WTC11 (cell line): ENCODE measurements around the gene DNAJC16. TPM values are rescaled to one million over a fixed set of nuclear protein-coding genes. Genes with fewer than 3 reads are reported as not detected.
"Not testable (repeated sequence)": the region's sequence is repeated elsewhere in the genome, so short reads cannot be mapped to it uniquely, and the experiment has no call there.

ENCODE experiments used
- ATAC-seq: fragments of 200-7000 bp; cut with Tn5 transposase; 2 replicates; pipeline ENCODE4 v1.10.0; 2021; ENCODE audit warnings: mild to moderate bottlenecking, moderate library complexity
- CTCF ChIA-PET: fragments of 300-600 bp; sonication (Branson Sonifier 250); formaldehyde crosslinking; loops from one replicate; lab custom pipeline; 2021; ENCODE audit warnings: antibody characterized with exemption; lab: Charles Lee
- POLR2A ChIA-PET: fragments of 350-600 bp; sonication (Branson Sonifier 250); formaldehyde crosslinking; loops from one replicate; lab custom pipeline; 2021; ENCODE audit warnings: antibody characterized with exemption; lab: Charles Lee
- DNase-seq: peaks from one replicate; pipeline ENCODE4 v3.0.0; 2021; ENCODE audit warnings: low spot score
- H3K27ac Mint-ChIP-seq: 2 replicates; pipeline ENCODE4 v1.8.0; 2021; ENCODE audit warnings: mixed read lengths
- H3K27me3 Mint-ChIP-seq: 2 replicates; pipeline ENCODE4 v1.8.0; 2021; ENCODE audit warnings: low read depth, mild to moderate bottlenecking, moderate library complexity, mixed read lengths
- H3K36me3 Mint-ChIP-seq: 2 replicates; pipeline ENCODE4 v1.8.0; 2021; ENCODE audit warnings: mixed read lengths
- H3K4me1 Mint-ChIP-seq: 2 replicates; pipeline ENCODE4 v1.8.0; 2022; ENCODE audit warnings: mixed read lengths
- H3K4me3 Mint-ChIP-seq: 2 replicates; pipeline ENCODE4 v1.8.0; 2021; ENCODE audit warnings: mild to moderate bottlenecking, moderate library complexity, mixed read lengths
- H3K9me3 Mint-ChIP-seq: 2 replicates; pipeline ENCODE4 v1.8.0; 2021; ENCODE audit warnings: mixed read lengths
- EMX1 ChIP-seq: fragments of 250-450 bp; sonication (Bioruptor Pico); IDR thresholded peaks from 2 replicates; pipeline ENCODE4 v1.8.0; 2021; ENCODE audit warnings: mild to moderate bottlenecking
- FOXJ3 ChIP-seq: sonication (generic); formaldehyde crosslinking; IDR thresholded peaks from 2 replicates; pipeline ENCODE4 v1.9.0; 2021; ENCODE audit warnings: missing genetic modification reagents, mild to moderate bottlenecking, borderline replicate concordance
- FOXK1 ChIP-seq: sonication (generic); formaldehyde crosslinking; IDR thresholded peaks from 2 replicates; pipeline ENCODE4 v1.8.0; 2022; ENCODE audit warnings: mild to moderate bottlenecking, moderate library complexity, missing genetic modification reagents
- IRF2 ChIP-seq: sonication (generic); formaldehyde crosslinking; IDR thresholded peaks from 2 replicates; pipeline ENCODE4 v1.8.0; 2022; ENCODE audit warnings: low read depth, missing genetic modification reagents, borderline replicate concordance
- MYBL2 ChIP-seq: sonication (generic); formaldehyde crosslinking; IDR thresholded peaks from 2 replicates; pipeline ENCODE4 v1.8.1; 2023; ENCODE audit warnings: mild to moderate bottlenecking, moderate library complexity, missing genetic modification reagents
- NFE2L1 ChIP-seq: sonication (generic); formaldehyde crosslinking; IDR thresholded peaks from 2 replicates; pipeline ENCODE4 v1.8.1; 2023; ENCODE audit warnings: missing genetic modification reagents
- NFYB ChIP-seq: sonication (generic); formaldehyde crosslinking; conservative IDR thresholded peaks from 2 replicates; pipeline ENCODE4 v1.8.0; 2022; ENCODE audit warnings: low read depth, missing genetic modification reagents
- SOX15 ChIP-seq: fragments of 250-450 bp; sonication (Bioruptor Pico); IDR thresholded peaks from 2 replicates; pipeline ENCODE4 v1.9.0; 2021; ENCODE audit warnings: mild to moderate bottlenecking
- SP1 ChIP-seq: sonication (generic); formaldehyde crosslinking; conservative IDR thresholded peaks from 2 replicates; pipeline ENCODE4 v1.8.1; 2022; ENCODE audit warnings: missing genetic modification reagents
- TEAD1 ChIP-seq: sonication (generic); formaldehyde crosslinking; IDR thresholded peaks from 2 replicates; pipeline ENCODE4 v1.8.0; 2022; ENCODE audit warnings: mild to moderate bottlenecking, missing genetic modification reagents
- ZNF121 ChIP-seq: sonication (generic); formaldehyde crosslinking; IDR thresholded peaks from 2 replicates; pipeline ENCODE4 v1.8.0; 2023; ENCODE audit warnings: missing genetic modification reagents
- ZNF138 ChIP-seq: sonication (generic); formaldehyde crosslinking; conservative IDR thresholded peaks from 2 replicates; pipeline ENCODE4 v1.8.1; 2022; ENCODE audit warnings: mild to moderate bottlenecking, moderate library complexity, missing genetic modification reagents
- ZNF232 ChIP-seq: sonication (generic); formaldehyde crosslinking; IDR thresholded peaks from 2 replicates; pipeline ENCODE4 v1.8.0; 2022; ENCODE audit warnings: mild to moderate bottlenecking, missing genetic modification reagents
- ZNF263 ChIP-seq: sonication (generic); formaldehyde crosslinking; IDR thresholded peaks from 2 replicates; pipeline ENCODE4 v1.8.1; 2022; ENCODE audit warnings: low read depth, mild to moderate bottlenecking, moderate library complexity, missing genetic modification reagents
- ZNF317 ChIP-seq: sonication (generic); formaldehyde crosslinking; IDR thresholded peaks from 2 replicates; pipeline ENCODE4 v1.8.1; 2023; ENCODE audit warnings: low read depth, mild to moderate bottlenecking, moderate library complexity, missing genetic modification reagents, borderline replicate concordance
- ZNF423 ChIP-seq: fragments of 250-450 bp; sonication (Bioruptor Pico); IDR thresholded peaks from 2 replicates; pipeline ENCODE4 v2.1.2; 2022; ENCODE audit warnings: mild to moderate bottlenecking, moderate library complexity
- total RNA-seq: library from RNA; stranded (reverse); gene quantifications from 3 replicates; pipeline ENCODE4 v1.2.3, GENCODE V29; 2021
- TF ChIP-seq, protein P1 (sequence below): fragments of 250-450 bp; sonication (Bioruptor Pico); IDR thresholded peaks from 2 replicates; pipeline ENCODE4 v1.9.0; 2021; ENCODE audit warnings: moderate library complexity, mild to moderate bottlenecking, inconsistent platforms, borderline replicate concordance
- TF ChIP-seq, protein P2 (sequence below): sonication (generic); formaldehyde crosslinking; IDR thresholded peaks from 2 replicates; pipeline ENCODE4 v1.8.1; 2023; ENCODE audit warnings: mild to moderate bottlenecking, moderate library complexity, missing genetic modification reagents
- TF ChIP-seq, protein P3 (sequence below): fragments of 250-450 bp; sonication (Bioruptor Pico); IDR thresholded peaks from 2 replicates; pipeline ENCODE4 v1.8.0; 2021; ENCODE audit warnings: mild to moderate bottlenecking
- TF ChIP-seq, protein P4 (sequence below): fragments of 200-600 bp; IDR thresholded peaks from 2 replicates; pipeline ENCODE4 v1.8.0; 2022; ENCODE audit warnings: antibody characterized with exemption

Gene DNAJC16
- total RNA-seq, 1 experiment from 2014 or later = 16.4 TPM

DNA sequence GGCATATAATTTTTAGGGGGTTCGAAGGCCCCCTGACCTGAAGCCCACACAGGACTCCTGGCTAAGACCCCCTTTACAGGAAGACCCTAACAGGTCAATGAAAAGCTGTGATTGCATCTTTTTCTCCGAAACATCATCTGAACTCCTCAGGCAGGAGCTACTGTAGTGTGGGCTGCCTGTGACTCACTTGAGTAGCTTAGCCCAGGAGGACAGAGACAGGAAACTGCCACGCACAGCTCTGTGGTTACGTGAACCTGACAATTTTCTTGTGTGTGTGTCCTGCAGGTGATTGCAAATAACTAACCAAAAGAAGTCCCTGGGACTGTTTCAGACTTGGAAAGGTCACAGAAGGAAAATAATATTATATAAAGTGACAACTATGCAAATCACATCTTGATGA, 35.6 kb upstream of the DNAJC16 start:
- CTCF ChIA-PET, POLR2A ChIA-PET, ATAC-seq: not testable (repeated sequence)

DNA sequence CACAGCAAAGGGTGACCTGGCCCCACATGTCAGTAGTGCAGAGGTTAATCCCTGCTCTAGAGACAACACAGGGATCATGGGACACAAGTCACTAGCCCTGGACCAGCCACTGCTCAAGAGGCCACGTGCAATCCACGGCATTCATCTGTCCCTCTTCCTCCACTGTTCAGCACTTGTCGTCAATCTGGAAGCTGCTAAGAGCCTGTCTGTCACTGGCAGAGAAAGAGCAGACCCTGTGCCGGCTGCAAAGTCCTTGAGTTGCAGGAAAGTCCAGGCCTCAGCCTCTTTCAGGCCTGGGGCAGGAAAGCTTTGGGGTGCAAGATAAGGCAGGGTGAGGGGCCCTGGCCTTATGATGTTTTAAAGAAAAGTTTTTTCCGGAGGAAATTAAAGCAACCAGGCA, 34.1 kb upstream of the DNAJC16 start:
- Mint-ChIP-seq H3K4me3 (no peak overlapping the region), H3K36me3 (peaks cover 23% of the 10 kb centered on the region), H3K27ac (no peak overlapping the region), H3K4me1 (peaks cover 18% of the 10 kb centered on the region), H3K9me3 (peaks cover under 1% of the 10 kb centered on the region), H3K27me3 (no peaks in the 10 kb centered on the region)
- ChIA-PET POLR2A (interaction anchor here (0.6 kb wide), 1 partner anchor 17 kb away, joined by 5 read pairs; the partner anchor contains the start of gene CELA2B), CTCF (no interaction called here)
- ATAC-seq = no peak
- DNase-seq = no peak
- TF ChIP-seq, protein P1, sequence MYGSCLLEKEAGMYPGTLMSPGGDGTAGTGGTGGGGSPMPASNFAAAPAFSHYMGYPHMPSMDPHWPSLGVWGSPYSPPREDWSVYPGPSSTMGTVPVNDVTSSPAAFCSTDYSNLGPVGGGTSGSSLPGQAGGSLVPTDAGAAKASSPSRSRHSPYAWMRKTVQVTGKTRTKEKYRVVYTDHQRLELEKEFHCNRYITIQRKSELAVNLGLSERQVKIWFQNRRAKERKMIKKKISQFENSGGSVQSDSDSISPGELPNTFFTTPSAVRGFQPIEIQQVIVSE (CRISPR knock-in tag) = no peak
- TF ChIP-seq TEAD1 (CRISPR knock-in tag) (no peak), NFE2L1 (CRISPR knock-in tag) (no peak), SOX15 (CRISPR knock-in tag) (no peak), FOXJ3 (CRISPR knock-in tag) (no peak), ZNF263 (CRISPR knock-in tag) (no peak), ZNF423 (CRISPR knock-in tag) (no peak), NFYB (CRISPR knock-in tag) (no peak), ZNF121 (no peak), IRF2 (CRISPR knock-in tag) (no peak), ZNF232 (no peak), ZNF138 (no peak), ZNF317 (CRISPR knock-in tag) (no peak), EMX1 (CRISPR knock-in tag) (no peak), FOXK1 (CRISPR knock-in tag) (no peak), MYBL2 (no peak), SP1 (CRISPR knock-in tag) (no peak)
- TF ChIP-seq, protein P2, sequence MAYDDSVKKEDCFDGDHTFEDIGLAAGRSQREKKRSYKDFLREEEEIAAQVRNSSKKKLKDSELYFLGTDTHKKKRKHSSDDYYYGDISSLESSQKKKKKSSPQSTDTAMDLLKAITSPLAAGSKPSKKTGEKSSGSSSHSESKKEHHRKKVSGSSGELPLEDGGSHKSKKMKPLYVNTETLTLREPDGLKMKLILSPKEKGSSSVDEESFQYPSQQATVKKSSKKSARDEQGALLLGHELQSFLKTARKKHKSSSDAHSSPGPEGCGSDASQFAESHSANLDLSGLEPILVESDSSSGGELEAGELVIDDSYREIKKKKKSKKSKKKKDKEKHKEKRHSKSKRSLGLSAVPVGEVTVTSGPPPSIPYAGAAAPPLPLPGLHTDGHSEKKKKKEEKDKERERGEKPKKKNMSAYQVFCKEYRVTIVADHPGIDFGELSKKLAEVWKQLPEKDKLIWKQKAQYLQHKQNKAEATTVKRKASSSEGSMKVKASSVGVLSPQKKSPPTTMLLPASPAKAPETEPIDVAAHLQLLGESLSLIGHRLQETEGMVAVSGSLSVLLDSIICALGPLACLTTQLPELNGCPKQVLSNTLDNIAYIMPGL (CRISPR knock-in tag) = no peak
- TF ChIP-seq, protein P3, sequence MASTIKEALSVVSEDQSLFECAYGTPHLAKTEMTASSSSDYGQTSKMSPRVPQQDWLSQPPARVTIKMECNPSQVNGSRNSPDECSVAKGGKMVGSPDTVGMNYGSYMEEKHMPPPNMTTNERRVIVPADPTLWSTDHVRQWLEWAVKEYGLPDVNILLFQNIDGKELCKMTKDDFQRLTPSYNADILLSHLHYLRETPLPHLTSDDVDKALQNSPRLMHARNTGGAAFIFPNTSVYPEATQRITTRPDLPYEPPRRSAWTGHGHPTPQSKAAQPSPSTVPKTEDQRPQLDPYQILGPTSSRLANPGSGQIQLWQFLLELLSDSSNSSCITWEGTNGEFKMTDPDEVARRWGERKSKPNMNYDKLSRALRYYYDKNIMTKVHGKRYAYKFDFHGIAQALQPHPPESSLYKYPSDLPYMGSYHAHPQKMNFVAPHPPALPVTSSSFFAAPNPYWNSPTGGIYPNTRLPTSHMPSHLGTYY = no peak
- TF ChIP-seq, protein P4, sequence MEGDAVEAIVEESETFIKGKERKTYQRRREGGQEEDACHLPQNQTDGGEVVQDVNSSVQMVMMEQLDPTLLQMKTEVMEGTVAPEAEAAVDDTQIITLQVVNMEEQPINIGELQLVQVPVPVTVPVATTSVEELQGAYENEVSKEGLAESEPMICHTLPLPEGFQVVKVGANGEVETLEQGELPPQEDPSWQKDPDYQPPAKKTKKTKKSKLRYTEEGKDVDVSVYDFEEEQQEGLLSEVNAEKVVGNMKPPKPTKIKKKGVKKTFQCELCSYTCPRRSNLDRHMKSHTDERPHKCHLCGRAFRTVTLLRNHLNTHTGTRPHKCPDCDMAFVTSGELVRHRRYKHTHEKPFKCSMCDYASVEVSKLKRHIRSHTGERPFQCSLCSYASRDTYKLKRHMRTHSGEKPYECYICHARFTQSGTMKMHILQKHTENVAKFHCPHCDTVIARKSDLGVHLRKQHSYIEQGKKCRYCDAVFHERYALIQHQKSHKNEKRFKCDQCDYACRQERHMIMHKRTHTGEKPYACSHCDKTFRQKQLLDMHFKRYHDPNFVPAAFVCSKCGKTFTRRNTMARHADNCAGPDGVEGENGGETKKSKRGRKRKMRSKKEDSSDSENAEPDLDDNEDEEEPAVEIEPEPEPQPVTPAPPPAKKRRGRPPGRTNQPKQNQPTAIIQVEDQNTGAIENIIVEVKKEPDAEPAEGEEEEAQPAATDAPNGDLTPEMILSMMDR = no peak

More for the DNA sequence above, 35.6 kb upstream of the DNAJC16 start:
- not testable (repeated sequence) for H3K27me3 Mint-ChIP-seq, H3K9me3 Mint-ChIP-seq, DNase-seq, H3K4me3 Mint-ChIP-seq, H3K27ac Mint-ChIP-seq
- peaks cover 19% of the 10 kb centered on the region for H3K36me3 Mint-ChIP-seq
- peaks cover 13% of the 10 kb centered on the region for H3K4me1 Mint-ChIP-seq
